ENCODE measurements around the gene PI4K2B.

- TF ChIP-seq POLR2AphosphoS5 (IDR thresholded peaks at IDR 0.05) (no peak), CTCF (IDR thresholded peaks at IDR 0.05) (no peak), EP300 (IDR thresholded peaks at IDR 0.05) (no peak)
Measured at GRCh38 chr4:25297528-25298242, 63.9 kb downstream of the PI4K2B start.
